ENCODE results near the gene TERB1.

Gene TERB1

GRCh38 chr16:66741169-66741900, 60.0 kb downstream of the TERB1 start:
- peak; percentile 30 for DNase-seq

GRCh38 chr16:66740533-66740932, 60.9 kb downstream of the TERB1 start:
- DNase-seq: no peak

- DNase-seq: no peak
Observed at GRCh38 chr16:66740010-66740409, 61.4 kb downstream of the TERB1 start.

- no peak for DNase-seq
Observed at GRCh38 chr16:66735891-66736290, 65.5 kb downstream of the TERB1 start.

GRCh38 chr16:66731101-66731500, 70.3 kb downstream of the TERB1 start:
- DNase-seq: no peak

- no peak for DNase-seq
Observed at GRCh38 chr16:66728804-66729203, 72.6 kb downstream of the TERB1 start.

GRCh38 chr16:66728117-66728787, 73.1 kb downstream of the TERB1 start:
- peak; percentile 67 for DNase-seq

- DNase-seq: no peak
Observed at GRCh38 chr16:66720766-66721165, 80.6 kb downstream of the TERB1 start.

- no peak for DNase-seq
Observed at GRCh38 chr16:66719246-66719645, 82.1 kb downstream of the TERB1 start.

- no peak for DNase-seq
Observed at GRCh38 chr16:66717776-66718175, 83.6 kb downstream of the TERB1 start.

- no peak for DNase-seq
Observed at GRCh38 chr16:66717112-66717675, 84.2 kb downstream of the TERB1 start.

GRCh38 chr16:66714654-66715307, 86.6 kb downstream of the TERB1 start:
- peak; percentile 51 for DNase-seq

- DNase-seq: no peak
Observed at GRCh38 chr16:66714062-66714461, 87.3 kb downstream of the TERB1 start.

- DNase-seq: no peak
Observed at GRCh38 chr16:66713076-66713475, 88.3 kb downstream of the TERB1 start.

- DNase-seq: no peak
Observed at GRCh38 chr16:66712512-66712911, 88.9 kb downstream of the TERB1 start.

GRCh38 chr16:66711581-66711980, 89.8 kb downstream of the TERB1 start:
- DNase-seq: no peak

GRCh38 chr16:66706506-66706880, 94.9 kb downstream of the TERB1 start:
- DNase-seq: no peak

GRCh38 chr16:66705790-66706505, 95.4 kb downstream of the TERB1 start:
- DNase-seq: no peak

All from COR-L47 (cell line).